Body of pancreas (tissue), 4 donors: ENCODE data around the gene SLC6A9.

Experiments
- POLR2A ChIP-seq, 3 donors: fragments of 450-650 bp; IDR thresholded peaks; one replicate each; pipeline ENCODE4 v1.6.1; 2016; ENCODE audit warnings: antibody characterized with exemption in 3 of 3, mild to moderate bottlenecking in 2 of 3
- TF ChIP-seq, protein P1 (sequence below), 7 experiments: fragments of 450-650 bp in 4 of 7; fragments of 200-600 bp in 3 of 7; sonication (generic) in 3 of 7; IDR thresholded peaks; one replicate each; pipeline ENCODE4 v1.5.1; 2016 to 2019; ENCODE audit warnings: antibody characterized with exemption in 7 of 7

DNA sequence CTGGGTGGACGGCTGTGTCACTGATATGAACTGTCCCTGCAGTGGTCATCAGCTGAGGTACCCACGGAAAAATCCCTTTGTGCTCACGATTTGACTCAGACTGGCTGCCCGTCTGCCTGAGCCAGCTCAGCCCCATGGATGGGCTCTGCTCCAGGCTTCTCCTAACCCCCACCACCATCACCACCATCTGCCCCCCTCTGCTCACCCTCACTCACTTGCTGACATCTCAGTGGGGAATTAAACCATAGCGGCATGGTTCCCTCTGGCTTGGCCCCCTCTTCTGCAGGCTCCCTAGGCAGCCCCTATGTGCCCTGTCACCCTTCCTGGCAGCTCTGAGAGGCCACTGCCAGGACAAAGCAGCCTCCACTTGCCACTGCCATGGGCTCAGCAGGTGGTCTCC lies 17.3 kb downstream of the SLC6A9 start:
- TF ChIP-seq, protein P1, sequence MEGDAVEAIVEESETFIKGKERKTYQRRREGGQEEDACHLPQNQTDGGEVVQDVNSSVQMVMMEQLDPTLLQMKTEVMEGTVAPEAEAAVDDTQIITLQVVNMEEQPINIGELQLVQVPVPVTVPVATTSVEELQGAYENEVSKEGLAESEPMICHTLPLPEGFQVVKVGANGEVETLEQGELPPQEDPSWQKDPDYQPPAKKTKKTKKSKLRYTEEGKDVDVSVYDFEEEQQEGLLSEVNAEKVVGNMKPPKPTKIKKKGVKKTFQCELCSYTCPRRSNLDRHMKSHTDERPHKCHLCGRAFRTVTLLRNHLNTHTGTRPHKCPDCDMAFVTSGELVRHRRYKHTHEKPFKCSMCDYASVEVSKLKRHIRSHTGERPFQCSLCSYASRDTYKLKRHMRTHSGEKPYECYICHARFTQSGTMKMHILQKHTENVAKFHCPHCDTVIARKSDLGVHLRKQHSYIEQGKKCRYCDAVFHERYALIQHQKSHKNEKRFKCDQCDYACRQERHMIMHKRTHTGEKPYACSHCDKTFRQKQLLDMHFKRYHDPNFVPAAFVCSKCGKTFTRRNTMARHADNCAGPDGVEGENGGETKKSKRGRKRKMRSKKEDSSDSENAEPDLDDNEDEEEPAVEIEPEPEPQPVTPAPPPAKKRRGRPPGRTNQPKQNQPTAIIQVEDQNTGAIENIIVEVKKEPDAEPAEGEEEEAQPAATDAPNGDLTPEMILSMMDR (IDR thresholded peaks at IDR 0.05): no peak
- no peak for TF ChIP-seq POLR2A (IDR thresholded peaks at IDR 0.05)
